GM23338 (cell line): ENCODE results near the gene C10orf105. TPM values are rescaled to one million over a fixed set of nuclear protein-coding genes. Genes with fewer than 3 reads are reported as not detected.

Source experiments
- ATAC-seq: fragments of 200-7000 bp; cut with Tn5 transposase; 3 replicates; pipeline ENCODE4 v1.9.1; 2020
- DNase-seq: peaks from one replicate; pipeline ENCODE4 v3.0.0-alpha.2; 2015; ENCODE audit warnings: low spot score
- H2AFZ ChIP-seq: fragments of 200-600 bp; sonication (generic); 2 replicates; pipeline ENCODE4 v1.8.0; 2016; ENCODE audit warnings: antibody characterized with exemption, mild to moderate bottlenecking, moderate library complexity
- H3F3A ChIP-seq: fragments of 200-600 bp; sonication (generic); replicated peaks from 2 replicates; pipeline ENCODE4 v1.8.0; 2017; ENCODE audit warnings: antibody characterized with exemption, mixed run types, low read depth
- H3K27ac ChIP-seq: fragments of 200-600 bp; sonication (generic); 2 replicates; pipeline ENCODE4 v1.6.1; 2016; ENCODE audit warnings: low read depth
- H3K27me3 ChIP-seq: fragments of 200-600 bp; sonication (generic); 2 replicates; pipeline ENCODE4 v1.8.0; 2016; ENCODE audit warnings: mild to moderate bottlenecking, mixed run types, moderate library complexity; ENCODE audit not compliant: insufficient read depth
- H3K36me3 ChIP-seq: fragments of 200-600 bp; sonication (generic); 2 replicates; pipeline ENCODE4 v1.8.0; 2016; ENCODE audit warnings: mild to moderate bottlenecking; ENCODE audit not compliant: insufficient read depth
- H3K4me1 ChIP-seq: fragments of 200-600 bp; sonication (generic); 2 replicates; pipeline ENCODE4 v1.8.0; 2016; ENCODE audit warnings: mild to moderate bottlenecking, moderate library complexity; ENCODE audit not compliant: insufficient read depth
- H3K4me2 ChIP-seq: fragments of 200-600 bp; sonication (generic); 2 replicates; pipeline ENCODE4 v1.7.1; 2017; ENCODE audit warnings: mixed run types
- H3K4me3 ChIP-seq: fragments of 200-600 bp; sonication (generic); 2 replicates; pipeline ENCODE4 v1.6.1; 2016; ENCODE audit warnings: mixed run types
- H3K79me2 ChIP-seq: fragments of 200-600 bp; sonication (generic); replicated peaks from 2 replicates; pipeline ENCODE4 v1.8.0; 2017; ENCODE audit warnings: mild to moderate bottlenecking; ENCODE audit not compliant: insufficient read depth
- H3K9me2 ChIP-seq: fragments of 200-600 bp; sonication (generic); 2 replicates; pipeline ENCODE4 v1.8.0; 2017; ENCODE audit not compliant: insufficient read depth
- H4K20me1 ChIP-seq: fragments of 200-600 bp; sonication (generic); replicated peaks from 2 replicates; pipeline ENCODE4 v1.8.0; 2017; ENCODE audit warnings: mild to moderate bottlenecking; ENCODE audit not compliant: insufficient read depth
- H3K27ac Mint-ChIP-seq: 2 replicates; pipeline ENCODE4 v1.8.0; 2020; ENCODE audit warnings: inconsistent platforms, mild to moderate bottlenecking, moderate library complexity, mixed read lengths
- H3K27me3 Mint-ChIP-seq: 3 replicates; pipeline ENCODE4 v1.8.0; 2022; ENCODE audit warnings: low read depth, mild to moderate bottlenecking, moderate library complexity, mixed read lengths, inconsistent platforms; ENCODE audit not compliant: insufficient read depth, poor library complexity
- H3K36me3 Mint-ChIP-seq: 3 replicates; pipeline ENCODE4 v1.8.0; 2021; ENCODE audit warnings: low read depth, mild to moderate bottlenecking, inconsistent platforms, moderate library complexity, mixed read lengths
- H3K4me1 Mint-ChIP-seq: 3 replicates; pipeline ENCODE4 v1.8.0; 2020; ENCODE audit warnings: mild to moderate bottlenecking, inconsistent platforms, mixed read lengths
- H3K4me3 Mint-ChIP-seq: 3 replicates; pipeline ENCODE4 v1.8.0; 2021; ENCODE audit warnings: moderate library complexity, mild to moderate bottlenecking, inconsistent platforms, mixed read lengths
- H3K9me3 Mint-ChIP-seq: 3 replicates; pipeline ENCODE4 v1.8.0; 2020; ENCODE audit warnings: moderate library complexity, mild to moderate bottlenecking, inconsistent platforms, mixed read lengths
- CREB1 ChIP-seq: fragments of 250-450 bp; sonication (Bioruptor Pico); IDR thresholded peaks from 2 replicates; pipeline ENCODE4 v1.5.0; 2020; ENCODE audit warnings: low read depth, mild to moderate bottlenecking, moderate library complexity
- CTCF ChIP-seq, 2 experiments: fragments of 200-600 bp in 1 of 2; sonication (generic) in 1 of 2; conservative IDR thresholded peaks; 2 replicates each; pipeline versions ENCODE4 v1.5.1 to v1.6.1; 2016 to 2017; ENCODE audit warnings: antibody characterized with exemption in 2 of 2, low read depth in 2 of 2, mild to moderate bottlenecking in 2 of 2, moderate library complexity in 1 of 2
- ETS1 ChIP-seq: IDR thresholded peaks from 2 replicates; pipeline ENCODE4 v1.6.1; 2016; ENCODE audit warnings: antibody characterized with exemption
- EZH2phosphoT487 ChIP-seq: fragments of 200-600 bp; sonication (generic); IDR thresholded peaks from one replicate; pipeline ENCODE4 v1.8.1; 2018; ENCODE audit warnings: antibody characterized with exemption; ENCODE audit not compliant: unreplicated experiment
- JUNB ChIP-seq: IDR thresholded peaks from one replicate; pipeline ENCODE4 v1.6.1; 2016; ENCODE audit warnings: antibody characterized with exemption; ENCODE audit not compliant: unreplicated experiment
- NANOG ChIP-seq: IDR thresholded peaks from 2 replicates; pipeline ENCODE4 v1.6.1; 2016; ENCODE audit warnings: antibody characterized with exemption, borderline replicate concordance
- POLR2AphosphoS5 ChIP-seq: IDR thresholded peaks from 2 replicates; pipeline ENCODE4 v1.6.1; 2016; ENCODE audit warnings: antibody characterized with exemption, low read depth
- STAT1 ChIP-seq: IDR thresholded peaks from one replicate; pipeline ENCODE4 v1.6.1; 2016; ENCODE audit warnings: antibody characterized with exemption; ENCODE audit not compliant: unreplicated experiment
- ZNF114 ChIP-seq: fragments of 250-450 bp; sonication (Bioruptor Pico); IDR thresholded peaks from 2 replicates; pipeline ENCODE4 v1.5.0; 2020; ENCODE audit warnings: mild to moderate bottlenecking, moderate library complexity
- polyA plus RNA-seq: library from polyadenylated mRNA; unstranded; fragments of >200 nt; fragmentation: Nextera tagmentation; extraction: Ambion mirVana; gene quantifications from 2 replicates; pipeline ENCODE4 v1.2.1, GENCODE V29; 2016
- total RNA-seq: library from RNA; depleted of rRNA; stranded (reverse); fragments of >200 nt; shearing (Covaris generic); gene quantifications from 2 replicates; pipeline ENCODE4 v1.2.3, GENCODE V29; 2014

Gene C10orf105
- total and polyA plus RNA-seq, 2 experiments from 2014 or later: 0.15 to 0.17 TPM

GRCh38 chr10:71725998-71726579 lies 6.5 kb upstream of the C10orf105 start:
- ATAC-seq: peak; percentile 78
- H3K27me3 ChIP-seq: no peaks in the 10 kb centered on the region
- Mint-ChIP-seq H3K4me1 (peaks cover 6% of the 10 kb centered on the region), H3K9me3 (no peaks in the 10 kb centered on the region), H3K4me3 (no peak overlapping the region), H3K27ac (no peak overlapping the region), H3K27me3 (peaks cover 22% of the 10 kb centered on the region), H3K36me3 (no peaks in the 10 kb centered on the region)
- no peak for TF ChIP-seq ETS1
- peak; percentile 54 to 58 for TF ChIP-seq CTCF (conservative IDR thresholded peaks at IDR 0.05; ENCODE audit: low read depth in 2 of 2)
- peak; percentile 73 for DNase-seq
- no peaks in the 10 kb centered on the region for H3F3A ChIP-seq
- H3K4me2 ChIP-seq: no peak overlapping the region
- no peaks in the 10 kb centered on the region for H3K9me2 ChIP-seq
- no peaks in the 10 kb centered on the region for H3K4me1 ChIP-seq
- no peak overlapping the region for H2AFZ ChIP-seq
- no peaks in the 10 kb centered on the region for H4K20me1 ChIP-seq
- no peak overlapping the region for H3K4me3 ChIP-seq
- no peak overlapping the region for H3K27ac ChIP-seq
- no peaks in the 10 kb centered on the region for H3K36me3 ChIP-seq
- no peaks in the 10 kb centered on the region for H3K79me2 ChIP-seq

- H3K9me3 Mint-ChIP-seq: no peaks in the 10 kb centered on the region
- Histone ChIP-seq H3K4me1 (no peaks in the 10 kb centered on the region), H3K4me2 (no peak overlapping the region), H3F3A (no peaks in the 10 kb centered on the region), H2AFZ (no peak overlapping the region), H3K27me3 (no peaks in the 10 kb centered on the region), H3K36me3 (no peaks in the 10 kb centered on the region), H3K9me2 (no peaks in the 10 kb centered on the region), H3K79me2 (no peaks in the 10 kb centered on the region), H4K20me1 (no peaks in the 10 kb centered on the region), H3K27ac (no peak overlapping the region), H3K4me3 (no peak overlapping the region)
- H3K4me3 Mint-ChIP-seq: no peak overlapping the region
- DNase-seq (no peak), ATAC-seq (no peak)
- H3K36me3 Mint-ChIP-seq: no peaks in the 10 kb centered on the region
- H3K27ac Mint-ChIP-seq: no peak overlapping the region
- peaks cover 9% of the 10 kb centered on the region for H3K4me1 Mint-ChIP-seq
- peaks cover 24% of the 10 kb centered on the region for H3K27me3 Mint-ChIP-seq
- TF ChIP-seq EZH2phosphoT487: no peak
- TF ChIP-seq CREB1: no peak
- TF ChIP-seq NANOG: no peak
- no peak for TF ChIP-seq JUNB
- TF ChIP-seq CTCF (conservative IDR thresholded peaks at IDR 0.05; ENCODE audit: low read depth in 2 of 2): no peak
- TF ChIP-seq ETS1: no peak
- TF ChIP-seq ZNF114: no peak
- no peak for TF ChIP-seq POLR2AphosphoS5
- TF ChIP-seq STAT1: no peak
Observed at GRCh38 chr10:71725249-71725648, 5.7 kb upstream of the C10orf105 start.
